GM12865 (cell line): ENCODE measurements around the gene UROC1.

Source experiments
- DNase-seq: peaks from one replicate; pipeline ENCODE4 v3.0.0; 2010; ENCODE audit warnings: low read depth
- H3K4me3 ChIP-seq: 2 replicates; pipeline ENCODE4 v1.5.1; 2011; ENCODE audit warnings: mild to moderate bottlenecking, low read depth, low read length, control low read depth
- CTCF ChIP-seq: IDR thresholded peaks from 2 replicates; pipeline ENCODE4 v1.5.1; 2011; ENCODE audit warnings: low read length, control low read depth, low read depth, inconsistent platforms; ENCODE audit not compliant: insufficient read depth; ENCODE audit errors: missing control alignments

The UROC1 gene

DNA sequence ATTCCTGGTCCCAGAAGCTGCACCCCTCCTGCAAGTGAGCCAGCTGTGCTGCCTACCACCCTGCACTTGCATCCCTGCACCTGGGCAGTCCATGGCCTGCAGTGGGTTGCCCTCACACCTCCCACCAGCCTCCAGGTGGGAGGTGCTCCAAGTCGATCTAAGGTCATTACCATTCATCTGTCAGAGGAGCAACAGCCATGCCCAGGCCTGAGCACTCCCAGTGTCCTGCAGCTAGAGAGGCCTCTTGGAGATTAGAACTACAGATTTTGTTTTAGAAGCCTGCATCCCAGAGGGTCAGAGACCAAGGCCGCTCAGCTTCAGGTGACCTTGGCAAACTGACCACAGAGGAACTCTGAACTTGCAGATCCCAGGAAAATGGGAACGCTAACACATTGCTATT is 32.9 kb downstream of the UROC1 start:
- TF ChIP-seq CTCF, result no peak
- no peak overlapping the region for H3K4me3 ChIP-seq
- no peak for DNase-seq

GRCh38 chr3:126484148-126484547 is 33.4 kb downstream of the UROC1 start:
- TF ChIP-seq CTCF, result no peak
- DNase-seq, result no peak
- no peak overlapping the region for H3K4me3 ChIP-seq

GRCh38 chr3:126483321-126483761 is 34.2 kb downstream of the UROC1 start:
- no peak for TF ChIP-seq CTCF

GRCh38 chr3:126482503-126483255 is 34.9 kb downstream of the UROC1 start:
- H3K4me3 ChIP-seq, result no peak overlapping the region
- TF ChIP-seq CTCF, result no peak
- DNase-seq, result no peak

More at GRCh38 chr3:126483321-126483761, 34.2 kb downstream of the UROC1 start:
- no peak for DNase-seq
- H3K4me3 ChIP-seq, result no peak overlapping the region

- no peak overlapping the region for H3K4me3 ChIP-seq
- no peak for DNase-seq
- no peak for TF ChIP-seq CTCF
Observed at GRCh38 chr3:126481808-126482502, 35.6 kb downstream of the UROC1 start.

DNA sequence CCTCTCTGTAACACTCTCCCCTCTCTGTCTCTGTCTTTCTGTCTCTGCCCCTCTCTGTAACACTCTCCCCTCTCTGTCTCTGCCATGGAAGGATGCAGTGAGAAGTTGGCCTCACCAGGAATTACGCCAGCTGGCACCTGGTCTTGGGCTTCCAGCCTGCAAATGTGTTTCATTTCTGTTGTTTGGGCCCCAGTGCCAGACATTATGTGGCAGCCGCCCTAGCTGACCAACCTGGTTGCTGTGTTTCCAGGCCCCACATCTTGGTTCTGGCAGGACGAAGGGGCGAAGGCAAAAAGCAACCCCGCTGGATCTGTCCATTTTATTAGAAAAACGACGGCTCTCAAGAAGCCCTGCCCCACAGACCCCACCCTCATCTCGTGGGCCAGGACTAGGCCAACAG is 36.7 kb downstream of the UROC1 start:
- no peak for TF ChIP-seq CTCF
- H3K4me3 ChIP-seq, result no peak overlapping the region
- DNase-seq, result no peak
